Activated CD4-positive, alpha-beta T cell treated with anti-CD3 and anti-CD28 coated beads, Interleukin-2, amount 50 U/mL, for 24 hours (primary cell): ENCODE results near the gene PRKCE.
"Not testable (repeated sequence)": the region's sequence is repeated elsewhere in the genome, so short reads cannot be mapped to it uniquely, and the experiment has no call there.

Source experiments
- DNase-seq, 2 donors: peaks; one replicate each; pipeline ENCODE4 v3.0.0-alpha.2; 2020; ENCODE audit warnings: low read depth in 1 of 2, low spot score in 1 of 2

PRKCE gene

DNA sequence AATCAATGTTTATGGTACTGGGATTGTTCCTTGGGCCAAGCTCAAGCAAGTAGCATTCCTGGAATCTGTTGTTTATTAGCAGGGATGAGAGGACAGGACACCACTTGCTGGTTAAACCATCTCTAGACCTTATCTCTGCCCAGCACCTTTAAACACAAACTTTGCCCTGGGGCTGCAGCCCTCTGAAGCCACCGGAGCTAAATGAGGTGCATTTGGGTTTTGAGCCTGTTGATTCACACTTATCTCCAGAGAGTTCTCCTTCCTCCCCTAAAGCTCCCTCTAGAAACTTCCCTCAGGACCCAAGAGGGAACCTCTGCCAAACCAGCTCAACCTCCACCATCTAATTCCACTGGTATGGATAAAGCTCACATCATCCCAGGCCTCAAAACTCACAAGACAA, 551.0 kb downstream of the PRKCE start:
- no peak for DNase-seq

DNA sequence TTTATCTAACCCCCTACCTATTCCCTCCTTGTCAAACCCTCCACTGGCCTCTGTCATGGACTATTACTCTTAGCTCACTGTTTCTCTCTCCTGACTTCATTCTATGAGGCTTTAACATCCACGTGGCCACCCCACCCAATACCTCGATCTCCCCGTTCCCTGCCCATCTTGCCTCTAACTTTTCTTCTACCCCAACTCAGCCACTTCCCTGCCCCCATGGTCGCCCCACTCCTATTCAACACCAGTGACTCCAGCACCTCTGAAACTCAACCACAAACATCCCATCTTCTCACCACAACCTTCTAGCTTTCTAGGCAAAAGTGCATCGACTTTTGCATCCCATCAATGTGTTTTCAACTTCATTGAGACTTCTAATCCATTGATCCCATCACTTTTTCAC, 551.5 kb downstream of the PRKCE start:
- no peak for DNase-seq

DNA sequence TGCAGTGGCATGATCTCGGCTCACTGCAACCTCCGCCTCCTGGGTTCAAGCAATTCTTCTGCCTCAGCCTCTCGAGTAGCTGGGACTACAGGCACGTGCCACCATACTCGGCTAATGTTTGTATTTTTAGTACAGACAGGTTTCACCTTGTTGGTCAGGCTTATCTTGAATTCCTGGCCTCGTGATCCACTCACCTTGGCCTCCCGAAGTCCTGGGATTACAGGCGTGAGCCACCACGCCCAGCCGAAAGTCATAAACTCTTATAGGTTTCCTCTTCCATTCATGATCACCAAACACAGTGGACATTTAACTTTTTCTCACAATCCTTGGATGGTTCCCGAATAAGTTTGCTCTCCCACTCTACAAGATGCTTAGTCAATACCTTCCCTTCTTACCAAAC, 552.2 kb downstream of the PRKCE start:
- not testable (repeated sequence) for DNase-seq

DNA sequence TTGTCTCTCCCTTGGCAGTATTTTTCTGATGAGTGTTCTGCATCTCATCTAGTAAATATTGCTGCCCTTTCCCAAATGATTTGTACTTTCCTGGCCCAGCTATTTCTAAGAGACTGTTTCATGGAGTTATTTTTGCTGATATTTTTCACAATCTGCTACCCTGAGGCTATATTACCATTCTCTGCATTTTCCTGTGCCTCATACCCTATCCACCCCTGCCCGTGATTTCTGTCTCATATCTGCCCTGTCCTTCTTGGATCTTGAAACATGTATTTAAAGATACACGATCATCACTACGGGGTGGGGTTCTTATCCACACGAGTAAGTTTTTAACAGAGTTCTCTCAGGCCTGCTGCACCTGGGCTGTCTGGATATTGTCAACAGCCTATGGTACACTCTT, 556.1 kb downstream of the PRKCE start:
- DNase-seq = no peak

DNA sequence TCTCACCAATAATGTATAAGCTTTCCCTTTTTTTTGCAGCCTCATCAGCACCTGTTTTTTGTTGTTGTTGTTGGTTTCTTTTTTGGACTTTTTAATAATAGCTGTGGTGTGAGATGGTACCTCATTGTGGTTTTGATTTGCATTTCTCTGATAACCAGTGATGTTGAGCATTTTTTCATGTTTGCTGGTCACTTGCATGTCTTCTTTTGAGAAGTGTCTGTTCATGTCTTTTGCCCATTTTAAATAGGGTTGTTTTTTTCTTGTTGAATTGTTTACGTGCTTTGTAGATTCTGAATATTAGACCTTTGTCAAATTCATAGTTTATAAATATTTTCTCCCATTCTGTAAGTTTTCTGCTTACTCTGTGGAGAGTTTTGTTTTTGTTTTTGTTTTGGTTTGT, 557.3 kb downstream of the PRKCE start:
- no peak for DNase-seq

DNA sequence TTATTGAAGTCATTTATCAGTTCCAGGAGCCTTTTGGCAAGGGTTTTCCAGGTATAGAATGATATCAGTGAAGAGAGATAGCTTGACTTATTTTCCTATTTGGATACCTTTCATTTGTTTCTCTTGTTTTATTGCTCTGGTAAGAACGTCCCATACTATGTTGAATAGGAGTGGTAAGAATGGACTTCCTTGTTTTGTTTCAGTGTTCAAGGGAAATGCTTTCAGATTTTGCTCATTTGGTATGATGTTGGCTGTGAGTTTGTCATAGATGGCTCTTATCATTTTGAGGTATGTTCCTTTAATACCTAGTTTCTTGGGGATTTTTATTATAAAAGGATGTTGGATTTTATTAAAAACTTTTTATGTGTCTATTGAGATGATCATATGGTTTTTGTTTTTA, 558.6 kb downstream of the PRKCE start:
- DNase-seq = no peak

DNA sequence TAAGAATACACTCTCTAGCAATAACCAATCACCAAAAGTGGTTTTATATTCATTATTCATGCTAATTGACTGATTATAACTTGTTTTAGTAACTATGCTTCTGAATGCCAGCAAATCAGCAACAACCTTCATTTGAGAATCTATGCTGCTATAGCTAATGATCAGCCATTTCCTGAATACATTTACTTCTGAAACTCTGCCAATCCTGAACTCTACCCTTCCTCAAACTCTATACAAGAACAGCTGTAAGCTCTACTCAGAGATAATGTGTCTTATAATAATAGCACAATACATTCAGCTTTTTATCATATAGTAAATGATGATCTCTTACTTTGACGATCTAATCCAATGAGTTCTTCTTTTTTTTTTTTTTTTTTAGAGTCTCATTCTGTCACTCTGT, 560.0 kb downstream of the PRKCE start:
- no peak for DNase-seq

DNA sequence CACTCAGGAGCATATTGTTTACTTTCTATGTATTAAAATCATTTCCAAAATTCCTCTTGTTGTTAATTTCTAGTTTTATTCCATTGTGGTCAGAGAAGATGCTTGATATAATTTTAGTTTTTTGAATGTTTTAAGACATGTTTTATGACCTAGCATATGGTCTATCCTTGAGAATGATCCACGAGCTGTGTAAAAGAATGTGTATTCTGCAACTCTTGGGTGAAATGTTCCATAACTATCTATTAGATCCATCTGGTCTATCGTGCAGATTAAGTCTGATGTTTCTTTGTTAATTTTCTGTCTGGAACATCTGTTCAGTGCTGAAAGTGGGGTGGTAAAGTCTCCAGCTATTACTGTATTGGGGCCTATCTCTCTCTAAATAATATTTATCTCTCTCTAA, 562.4 kb downstream of the PRKCE start:
- no peak for DNase-seq

DNA sequence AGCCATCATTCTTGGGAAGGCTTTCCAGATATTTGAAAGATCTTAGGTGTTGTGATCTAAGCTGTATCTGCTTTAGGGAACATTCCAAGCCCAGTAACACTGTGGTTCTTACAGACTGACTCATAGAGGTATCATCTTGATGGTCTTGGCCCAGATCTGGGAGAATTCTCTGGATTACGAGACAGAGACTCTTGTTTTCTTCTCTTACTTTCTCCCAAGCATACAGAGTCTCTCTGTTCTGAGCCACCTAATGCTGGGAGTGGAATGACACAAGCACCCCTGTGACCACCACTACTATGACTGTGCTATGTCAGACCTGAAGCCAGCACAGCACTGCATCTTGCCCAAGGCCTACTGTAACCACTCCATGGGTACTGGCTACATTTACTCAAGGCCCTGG, 564.7 kb downstream of the PRKCE start:
- DNase-seq = no peak

DNA sequence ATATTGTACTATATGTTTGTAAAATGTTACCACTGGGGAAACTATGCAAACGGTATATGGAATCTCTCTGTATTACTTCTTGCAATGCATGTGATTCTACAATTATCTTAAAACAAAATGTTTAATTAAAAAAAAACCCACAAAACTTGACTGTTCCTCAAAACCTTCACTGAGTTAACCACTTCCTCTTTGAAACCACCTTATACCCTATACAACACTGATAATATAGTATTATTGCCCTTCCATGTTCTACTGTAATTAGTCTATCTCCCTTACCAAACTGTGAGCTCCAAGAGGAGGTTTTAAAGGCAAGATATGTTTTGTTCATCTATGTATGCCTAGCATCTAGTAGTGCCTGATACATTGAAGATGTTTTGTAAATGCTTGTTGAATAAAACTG, 572.0 kb downstream of the PRKCE start:
- DNase-seq = not testable (repeated sequence)

DNA sequence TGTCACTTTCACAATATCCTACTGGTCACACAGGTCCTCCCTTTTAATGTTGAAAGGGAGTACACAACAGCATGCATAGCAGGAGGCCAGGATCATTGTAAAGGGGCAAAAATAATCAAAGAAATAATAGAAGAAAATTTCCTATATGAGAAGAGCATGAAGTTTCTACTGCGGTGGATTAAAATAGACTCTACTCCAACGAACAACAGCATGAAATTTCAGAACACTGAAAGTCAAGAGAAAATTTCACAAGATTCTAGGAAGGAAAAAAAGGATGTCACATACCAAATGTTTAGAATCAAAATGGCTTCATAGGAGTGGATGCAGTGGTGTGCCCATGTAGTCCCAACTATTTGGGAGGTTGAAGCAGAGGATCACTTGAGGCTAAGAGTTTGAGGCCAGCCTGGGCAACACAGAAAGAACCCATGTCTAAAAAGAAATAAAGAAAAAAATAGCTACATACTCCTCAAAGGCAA, 573.7 kb downstream of the PRKCE start:
- DNase-seq = no peak

DNA sequence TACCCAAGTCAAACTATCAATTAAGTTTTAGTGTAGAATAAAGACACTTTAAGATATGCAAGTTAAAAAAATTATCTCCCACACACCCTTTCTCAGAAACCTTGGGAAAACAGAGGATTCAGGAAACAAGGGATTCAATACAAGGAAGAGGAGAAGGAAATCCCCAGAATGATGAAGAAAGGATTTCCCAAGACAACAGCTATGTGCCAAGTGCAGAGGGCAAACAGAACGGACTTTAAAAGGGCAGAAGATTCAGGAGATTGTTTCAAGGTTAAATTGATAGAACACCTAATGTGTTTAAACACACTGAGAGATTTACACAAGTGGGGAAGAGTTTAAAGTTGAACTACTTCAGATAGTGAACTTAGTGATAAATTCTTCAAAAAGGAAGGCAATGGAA, 574.3 kb downstream of the PRKCE start:
- DNase-seq = no peak

DNA sequence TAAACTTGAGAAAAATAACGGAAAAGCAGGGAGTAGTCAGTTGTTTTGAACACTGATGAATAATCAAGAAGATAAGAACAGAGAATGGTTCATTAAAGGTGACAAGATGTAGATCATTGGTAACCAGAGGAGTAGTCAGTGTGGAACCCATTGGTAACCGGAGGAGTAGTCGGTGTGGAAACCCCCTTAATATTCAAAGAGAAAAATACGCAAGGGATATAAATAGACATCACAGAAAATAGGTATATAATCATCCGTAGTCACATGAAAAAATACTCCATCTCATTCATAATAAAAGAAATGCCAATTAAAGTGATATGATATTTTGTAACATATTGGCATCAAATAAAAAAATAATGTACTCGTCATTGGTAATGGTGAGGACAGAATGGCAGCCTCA, 575.1 kb downstream of the PRKCE start:
- DNase-seq = no peak

DNA sequence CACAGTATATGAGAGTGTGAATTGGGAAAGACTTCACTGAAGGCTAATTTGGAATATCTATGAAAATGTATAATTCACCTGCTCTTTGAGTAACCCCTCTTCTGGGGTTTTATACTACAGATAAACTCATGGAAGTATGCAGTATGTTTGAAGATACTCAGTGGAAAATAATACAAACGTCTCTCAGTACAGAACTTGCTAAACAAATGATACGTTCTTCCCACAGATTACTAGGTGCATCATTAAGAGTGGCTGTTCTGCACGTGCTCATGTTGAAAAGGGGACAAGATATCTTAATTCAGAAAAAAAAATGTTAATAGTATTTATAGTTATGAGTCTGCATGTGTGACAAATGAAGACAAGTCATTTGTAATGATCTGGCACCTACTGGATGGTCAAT, 575.5 kb downstream of the PRKCE start:
- no peak for DNase-seq

DNA sequence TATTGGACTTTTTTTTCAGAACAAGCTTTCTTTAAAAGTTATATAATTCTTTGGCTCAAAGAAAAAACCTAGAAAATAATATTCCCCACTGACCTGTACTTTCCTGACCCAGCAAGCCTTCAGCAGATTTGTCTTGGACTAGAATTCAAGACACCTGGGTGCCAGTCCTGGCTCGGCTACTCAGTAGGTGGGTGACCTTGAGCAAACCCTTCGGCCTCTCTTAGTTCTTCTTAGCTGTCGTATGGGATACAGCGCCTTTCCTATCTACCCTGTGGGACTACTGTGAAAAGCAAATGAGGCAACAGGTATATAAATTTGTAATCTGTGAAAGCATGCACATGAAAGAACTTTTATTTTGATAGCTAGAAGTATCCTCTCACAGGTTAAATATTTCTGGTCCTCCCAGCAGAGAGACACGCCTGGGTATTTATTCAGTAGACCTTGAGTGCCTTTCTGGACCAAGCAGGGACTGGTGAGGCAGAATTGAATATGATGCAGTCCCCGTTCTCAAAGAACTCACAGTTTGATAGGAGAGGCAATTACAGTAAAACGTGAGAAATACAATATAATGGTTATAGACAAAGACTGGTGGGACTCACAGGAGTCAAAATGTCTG, 576.3 kb downstream of the PRKCE start:
- no peak for DNase-seq

DNA sequence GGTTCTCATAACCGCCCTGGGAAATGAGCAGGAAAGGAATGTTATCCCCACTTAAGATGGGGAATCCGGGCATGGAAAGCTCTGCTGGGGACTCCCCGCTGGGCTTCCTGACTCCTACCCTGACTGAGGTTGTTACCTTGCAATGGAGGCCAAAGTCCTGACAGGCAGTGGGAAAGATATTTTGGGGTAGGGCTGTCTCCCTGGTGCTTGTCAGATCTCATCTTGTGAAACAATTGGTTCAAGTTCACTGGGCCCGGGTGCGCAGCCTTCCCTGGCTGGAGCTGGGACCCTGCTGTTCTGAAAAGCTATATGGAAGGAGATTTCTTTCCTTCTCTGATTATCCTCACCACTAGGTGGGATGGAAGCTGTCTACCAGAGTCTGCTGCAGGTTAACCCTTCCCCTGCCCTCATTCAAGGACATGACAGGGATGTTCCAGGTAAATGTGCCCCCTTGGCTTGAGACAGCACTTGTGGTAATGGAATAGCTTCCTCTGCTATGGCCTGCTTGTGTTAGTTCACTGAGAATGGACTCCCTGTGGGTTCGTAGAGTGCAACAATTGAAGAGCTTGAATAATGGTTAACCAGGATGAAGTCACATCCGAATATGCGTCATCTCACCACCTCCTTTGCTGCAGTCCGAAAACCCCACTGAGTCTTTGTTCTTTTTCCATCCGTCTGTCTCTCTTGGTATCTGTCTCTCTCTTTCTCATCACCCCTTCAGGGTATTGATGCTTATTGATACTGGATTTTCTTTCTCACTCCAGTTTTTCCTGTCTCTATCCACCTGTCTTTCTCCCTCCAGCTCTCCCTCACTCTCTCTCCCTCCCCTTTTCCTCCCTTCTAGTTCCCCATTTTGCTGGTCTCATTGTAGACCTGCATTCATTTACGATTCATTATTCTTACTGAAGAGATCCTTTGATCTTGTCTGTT, 577.9 kb downstream of the PRKCE start:
- peak in 1 of 2 donors; percentile 19 for DNase-seq

DNA sequence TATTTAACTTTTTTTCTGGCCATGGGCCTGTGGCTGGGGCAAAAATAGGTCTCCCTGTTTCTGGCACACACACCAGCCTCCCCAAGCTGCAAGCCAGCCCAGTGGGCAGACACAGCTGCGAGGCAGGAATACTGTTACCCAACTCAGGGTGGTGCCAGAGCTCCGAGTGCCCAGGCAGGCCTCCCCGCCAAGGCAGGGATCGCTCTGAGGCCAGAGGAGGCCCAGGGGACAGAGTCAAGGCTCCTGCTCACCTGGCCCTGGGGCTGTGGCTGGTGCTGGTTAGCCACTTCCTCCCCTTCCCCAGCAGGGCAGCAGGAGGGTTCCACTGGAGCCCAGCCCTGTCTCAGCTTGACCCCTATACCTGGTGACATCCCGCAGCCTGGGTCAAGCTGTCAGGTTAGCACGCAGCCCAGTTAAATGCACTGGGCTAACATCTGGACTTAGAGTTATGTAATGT, 578.7 kb downstream of the PRKCE start:
- DNase-seq = no peak

DNA sequence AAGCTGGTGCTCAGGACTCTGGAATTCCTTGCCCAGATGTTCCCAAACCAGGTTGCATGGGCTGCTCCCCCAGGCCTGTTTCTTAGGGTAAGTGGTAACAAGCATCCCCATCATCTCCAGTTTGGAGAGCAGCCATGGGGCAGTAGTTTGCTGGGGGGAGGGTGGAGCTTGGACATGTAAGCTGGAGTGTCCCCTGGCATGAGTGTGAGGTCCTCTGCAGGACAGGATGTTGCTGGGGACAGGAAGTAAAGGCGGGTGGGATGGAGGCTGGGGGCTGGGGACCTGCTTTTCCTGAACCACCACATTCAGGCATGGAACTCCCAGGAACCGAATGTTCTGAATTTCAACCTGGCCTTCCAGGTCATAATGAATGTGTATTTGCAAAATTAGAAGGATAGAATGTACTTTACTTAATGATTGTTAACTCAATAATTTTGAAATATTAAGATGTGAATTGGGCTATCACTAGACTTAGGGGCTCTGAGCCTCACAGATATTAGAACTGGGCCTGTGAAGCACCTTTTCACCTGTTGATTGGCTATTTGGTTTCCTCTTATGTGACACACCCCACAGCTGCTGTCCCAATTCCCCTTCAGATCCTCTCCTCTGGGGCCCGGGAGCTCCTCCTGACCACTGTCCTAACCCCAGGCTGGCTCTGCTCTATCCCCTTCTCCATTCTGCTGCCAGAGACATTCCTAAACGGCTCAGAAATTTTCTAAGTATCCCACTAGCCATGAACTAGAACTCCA, 579.4 kb downstream of the PRKCE start:
- DNase-seq = no peak

DNA sequence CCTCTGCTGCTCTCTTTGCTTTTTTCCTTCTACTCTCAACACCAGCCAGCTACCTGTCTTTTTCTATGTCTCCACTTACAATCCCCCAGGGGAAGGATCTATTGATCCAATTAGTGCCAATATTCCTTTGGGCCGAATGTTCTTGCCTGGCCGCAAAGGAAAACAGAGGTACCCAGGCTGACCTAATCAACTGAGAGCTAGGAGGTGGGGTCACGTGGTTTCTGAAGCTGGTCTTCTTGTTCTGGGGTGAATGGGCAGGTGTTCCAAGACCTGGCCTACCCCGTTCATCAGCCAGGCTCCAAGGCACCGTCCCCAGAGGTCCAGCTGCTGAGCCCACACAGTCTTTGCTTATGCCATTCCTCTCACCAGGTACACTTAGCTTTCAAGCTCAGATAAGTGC, 580.2 kb downstream of the PRKCE start:
- DNase-seq = no peak

DNA sequence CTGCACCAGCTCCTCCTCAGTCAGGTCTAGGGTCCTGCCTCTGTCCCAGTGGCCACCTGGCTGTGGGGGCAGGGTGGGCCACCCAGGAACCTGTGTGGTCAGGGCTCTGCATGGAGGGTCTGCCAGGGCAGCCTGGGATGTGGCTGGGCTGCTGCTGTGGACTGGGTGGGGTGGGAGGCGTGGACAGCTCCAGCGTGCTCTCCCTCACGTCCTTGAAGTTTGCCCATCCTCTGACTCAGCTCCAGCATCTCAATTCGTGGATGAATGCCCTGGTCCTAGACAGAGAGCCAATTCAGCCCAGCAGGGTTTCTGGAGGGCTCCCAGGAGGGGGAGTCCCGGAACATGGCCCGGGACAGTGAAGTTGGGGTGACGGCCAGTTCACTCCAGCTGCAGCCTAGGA, 581.4 kb downstream of the PRKCE start:
- DNase-seq = no peak

DNA sequence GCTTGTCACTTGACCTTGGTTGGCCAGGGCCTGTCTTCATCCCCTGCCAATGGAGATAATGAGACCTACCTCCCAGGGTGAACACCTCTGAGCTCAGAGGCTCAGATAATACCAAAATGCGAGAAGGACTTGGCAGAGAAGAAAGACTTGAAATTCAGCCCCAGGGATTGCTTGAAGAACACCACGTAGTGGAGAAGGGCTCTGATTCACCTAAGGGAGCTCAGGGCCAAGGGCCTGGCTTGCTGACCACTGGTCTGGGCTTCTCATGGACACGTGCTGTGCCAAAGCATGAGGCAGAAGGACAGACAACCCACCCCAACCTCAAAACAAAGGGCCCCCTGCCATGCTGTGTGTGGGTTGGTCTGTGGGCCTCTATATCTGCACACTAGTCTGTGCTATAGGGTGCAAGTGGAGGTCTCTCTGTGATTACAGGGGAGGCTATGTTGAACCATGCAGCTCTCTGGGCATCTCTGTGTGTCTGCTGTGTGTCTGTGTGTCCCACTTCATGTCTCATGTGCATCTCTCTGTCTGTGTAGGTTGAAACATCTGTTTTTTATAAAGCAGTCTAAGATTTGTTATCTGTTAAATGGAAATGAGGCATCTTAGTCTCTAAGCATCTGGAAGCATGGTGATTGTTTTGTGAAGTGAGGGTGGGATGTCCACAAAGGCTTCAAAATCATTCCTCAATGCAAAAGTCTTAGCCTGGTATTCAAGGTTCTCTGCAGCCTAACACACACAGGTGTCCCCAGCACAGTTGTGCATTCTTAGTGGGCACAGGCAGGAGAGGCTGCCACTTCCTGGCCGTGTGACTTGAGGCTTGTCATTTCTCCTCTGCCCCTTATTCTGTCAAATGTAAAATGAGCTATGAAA, 584.8 kb downstream of the PRKCE start:
- DNase-seq = no peak
